HEK293T (cell line): ENCODE measurements around the gene PERM1.

Experiments used
- BHLHE40 ChIP-seq: fragments of 450-650 bp; IDR thresholded peaks from 2 replicates; pipeline ENCODE4 v1.6.1; 2016; ENCODE audit warnings: mild to moderate bottlenecking, moderate library complexity, borderline replicate concordance
- FOXK2 ChIP-seq: fragments of 450-650 bp; IDR thresholded peaks from 2 replicates; pipeline ENCODE4 v1.6.1; 2016; ENCODE audit warnings: mild to moderate bottlenecking

GRCh38 chr1:1014799-1015681 is 33.1 kb upstream of the PERM1 start:
- TF ChIP-seq FOXK2: no peak
- no peak for TF ChIP-seq BHLHE40
